Endothelial cell (in vitro differentiated cells): Measurements from ENCODE around the gene LAMTOR1. TPM values are rescaled to one million over a fixed set of nuclear protein-coding genes. Genes with fewer than 3 reads are reported as not detected.
A peak's percentile ranks its signal among the peaks of the same experiment; 100 is the strongest.

Source experiments
- DNase-seq: peaks from one replicate; pipeline ENCODE4 v3.0.0; 2021; ENCODE audit warnings: low spot score
- H3K27ac Mint-ChIP-seq: one replicate; pipeline ENCODE4 v1.8.0; 2021; ENCODE audit warnings: mixed read lengths, inconsistent platforms; ENCODE audit not compliant: unreplicated experiment
- H3K27me3 Mint-ChIP-seq: one replicate; pipeline ENCODE4 v1.8.0; 2021; ENCODE audit warnings: mild to moderate bottlenecking, moderate library complexity, mixed read lengths, inconsistent platforms; ENCODE audit not compliant: unreplicated experiment
- H3K36me3 Mint-ChIP-seq: one replicate; pipeline ENCODE4 v1.8.0; 2021; ENCODE audit warnings: mild to moderate bottlenecking, low read depth, mixed read lengths, inconsistent platforms; ENCODE audit not compliant: unreplicated experiment
- H3K4me1 Mint-ChIP-seq: one replicate; pipeline ENCODE4 v1.8.0; 2021; ENCODE audit warnings: mild to moderate bottlenecking, mixed read lengths, inconsistent platforms; ENCODE audit not compliant: unreplicated experiment
- H3K4me3 Mint-ChIP-seq: one replicate; pipeline ENCODE4 v1.8.0; 2021; ENCODE audit warnings: mild to moderate bottlenecking, mixed read lengths, inconsistent platforms; ENCODE audit not compliant: unreplicated experiment
- H3K9me3 Mint-ChIP-seq: one replicate; pipeline ENCODE4 v1.8.0; 2021; ENCODE audit warnings: mixed read lengths, inconsistent platforms; ENCODE audit not compliant: unreplicated experiment
- CTCF ChIP-seq: fragments of 200-600 bp; sonication (generic); IDR thresholded peaks from one replicate; pipeline ENCODE4 v1.5.0; 2021; ENCODE audit warnings: antibody characterized with exemption; ENCODE audit not compliant: unreplicated experiment
- total RNA-seq: library from RNA; stranded (reverse); fragmentation: NEBNext Ultra II Directional; extraction: Animal tissue kit (Norgen Biotek cat#: 25700); gene quantifications from one replicate; pipeline ENCODE4 v1.2.1, GENCODE V29; 2021; ENCODE audit not compliant: unreplicated experiment

The LAMTOR1 gene
- total RNA-seq, 1 donor from 2014 or later = 105 TPM

DNA sequence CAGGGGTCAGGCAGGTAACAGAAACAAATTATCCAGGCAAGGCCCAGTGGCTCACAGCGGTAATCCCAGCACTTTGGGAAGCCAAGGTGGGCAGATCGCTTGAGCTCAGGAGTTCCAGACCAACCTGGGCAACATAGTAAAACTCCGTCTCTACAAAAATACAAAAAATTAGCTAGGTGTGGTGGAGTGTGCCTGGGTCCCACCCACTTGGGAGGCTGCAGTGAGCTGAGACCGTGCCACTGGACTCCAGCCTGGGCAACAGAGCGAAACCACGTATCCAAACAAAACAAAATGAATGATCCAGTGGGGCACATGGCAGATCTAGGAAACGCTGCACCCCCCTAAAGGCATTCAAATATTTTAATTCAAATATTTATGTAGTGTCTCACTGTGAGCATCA is 32.6 kb downstream of the LAMTOR1 start:
- no peaks in the 10 kb centered on the region for H3K9me3 Mint-ChIP-seq
- H3K4me1 Mint-ChIP-seq = peaks cover 61% of the 10 kb centered on the region
- H3K36me3 Mint-ChIP-seq = peaks cover 5% of the 10 kb centered on the region
- H3K4me3 Mint-ChIP-seq = no peak overlapping the region
- peaks cover 5% of the 10 kb centered on the region for H3K27me3 Mint-ChIP-seq
- no peak for TF ChIP-seq CTCF
- peak overlapping the region; percentile 79 for H3K27ac Mint-ChIP-seq
- DNase-seq = no peak

GRCh38 chr11:72069787-72070251 is 33.3 kb downstream of the LAMTOR1 start:
- no peak for DNase-seq
- Mint-ChIP-seq H3K36me3 (peaks cover 5% of the 10 kb centered on the region), H3K4me1 (peaks cover 61% of the 10 kb centered on the region), H3K27ac (peak overlapping the region; percentile 79), H3K9me3 (no peaks in the 10 kb centered on the region), H3K27me3 (peaks cover 5% of the 10 kb centered on the region), H3K4me3 (peak overlapping the region; percentile 42)
- no peak for TF ChIP-seq CTCF

DNA sequence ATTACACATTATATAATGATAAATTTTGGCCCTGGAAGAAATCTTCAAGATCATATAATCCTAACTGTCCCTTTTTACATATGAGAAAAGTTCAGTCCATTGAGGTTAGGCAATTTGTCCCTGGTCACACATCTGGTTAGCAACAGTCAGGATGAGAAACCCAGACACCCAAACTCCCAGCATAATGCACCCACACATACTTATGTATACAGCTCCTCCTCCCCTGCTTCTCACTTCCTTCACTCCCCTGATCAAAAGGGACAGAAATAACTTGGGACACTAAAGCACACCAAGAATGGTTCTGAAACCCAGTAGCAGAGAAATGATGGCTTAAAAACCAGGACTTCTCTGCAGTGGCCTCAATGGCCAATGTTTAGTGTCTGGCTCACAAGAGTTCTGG is 33.9 kb downstream of the LAMTOR1 start:
- peaks cover 5% of the 10 kb centered on the region for H3K27me3 Mint-ChIP-seq
- no peak for DNase-seq
- peaks cover 61% of the 10 kb centered on the region for H3K4me1 Mint-ChIP-seq
- H3K9me3 Mint-ChIP-seq = no peaks in the 10 kb centered on the region
- TF ChIP-seq CTCF = no peak
- peaks cover 5% of the 10 kb centered on the region for H3K36me3 Mint-ChIP-seq
- H3K27ac Mint-ChIP-seq = peak overlapping the region; percentile 79
- H3K4me3 Mint-ChIP-seq = peak overlapping the region; percentile 42

- Mint-ChIP-seq H3K4me1 (peaks cover 54% of the 10 kb centered on the region), H3K9me3 (no peaks in the 10 kb centered on the region), H3K27ac (peak overlapping the region; percentile 70), H3K27me3 (peaks cover 5% of the 10 kb centered on the region), H3K4me3 (peak overlapping the region; percentile 62), H3K36me3 (peaks cover 5% of the 10 kb centered on the region)
- no peak for DNase-seq
- no peak for TF ChIP-seq CTCF
Measured at GRCh38 chr11:72067676-72068075, 35.4 kb downstream of the LAMTOR1 start.

DNA sequence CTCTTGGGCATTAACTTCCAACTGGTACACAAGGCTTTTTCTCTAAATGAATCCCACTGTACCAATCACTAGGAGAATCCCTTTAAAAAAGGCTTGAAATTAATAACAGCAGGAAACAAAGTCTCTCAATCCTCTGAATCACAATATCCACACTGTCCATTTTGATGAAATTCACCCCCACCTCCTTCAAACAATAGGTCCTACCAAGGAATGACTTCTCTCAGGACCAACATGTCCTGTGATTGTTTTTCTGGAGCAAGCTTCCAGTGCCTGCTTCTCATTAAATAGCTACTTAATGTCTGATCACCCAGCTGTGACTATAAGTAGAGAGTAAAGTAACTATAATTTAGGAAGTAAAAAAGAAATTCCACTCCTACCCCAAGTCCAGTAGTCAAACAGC is 35.8 kb downstream of the LAMTOR1 start:
- DNase-seq = no peak
- Mint-ChIP-seq H3K27ac (peak overlapping the region; percentile 70), H3K36me3 (peaks cover 5% of the 10 kb centered on the region), H3K9me3 (no peaks in the 10 kb centered on the region), H3K4me3 (no peak overlapping the region), H3K4me1 (peaks cover 50% of the 10 kb centered on the region), H3K27me3 (peaks cover 5% of the 10 kb centered on the region)
- TF ChIP-seq CTCF = no peak
